GM04504 (cell line): ENCODE results near the gene RPAIN.
A peak's percentile ranks its signal among the peaks of the same experiment; 100 is the strongest.

Experiments
- DNase-seq: peaks from one replicate; pipeline ENCODE4 v3.0.0-alpha.2; 2012; ENCODE audit warnings: low read depth

RPAIN gene, protein sequence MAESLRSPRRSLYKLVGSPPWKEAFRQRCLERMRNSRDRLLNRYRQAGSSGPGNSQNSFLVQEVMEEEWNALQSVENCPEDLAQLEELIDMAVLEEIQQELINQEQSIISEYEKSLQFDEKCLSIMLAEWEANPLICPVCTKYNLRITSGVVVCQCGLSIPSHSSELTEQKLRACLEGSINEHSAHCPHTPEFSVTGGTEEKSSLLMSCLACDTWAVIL

DNA sequence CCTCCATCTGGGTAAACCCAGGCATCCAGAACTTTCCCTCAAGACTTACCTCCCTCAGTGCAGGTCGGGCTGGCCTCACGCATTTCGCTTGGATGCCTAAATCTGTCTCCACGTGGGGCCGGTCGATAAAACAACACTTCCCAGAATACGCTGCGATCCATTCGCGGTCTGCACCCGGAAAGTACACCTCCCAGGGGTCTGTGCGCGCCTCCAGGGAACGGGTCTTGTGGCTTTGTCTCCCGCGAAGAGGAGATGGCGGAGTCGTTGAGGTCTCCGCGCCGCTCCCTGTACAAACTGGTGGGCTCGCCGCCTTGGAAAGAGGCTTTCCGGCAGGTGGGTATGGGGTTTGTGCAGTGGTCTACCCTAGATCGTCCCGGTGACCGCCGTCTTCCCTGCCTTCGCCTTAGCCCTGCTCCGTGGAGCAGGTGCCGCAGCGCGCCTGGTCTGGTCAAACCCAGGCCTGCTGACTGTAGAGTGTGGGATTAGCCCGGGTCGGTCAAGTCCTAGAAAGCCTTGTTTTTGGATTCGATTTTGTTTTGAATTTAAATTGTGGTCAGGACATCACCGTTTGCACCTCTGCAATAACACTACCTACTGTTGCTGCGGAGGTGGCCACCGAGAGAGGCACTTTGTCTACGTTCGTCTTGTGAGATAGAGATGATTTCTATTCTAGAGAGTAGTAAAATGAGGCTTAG, at the start of gene RPAIN:
Gene RPAIN, plus strand, starts transcription at position 224 of the 695 bp plus-strand sequence. Its CDS starts 29 bp downstream, at position 253.
- DNase-seq = peak; percentile 56

GRCh38 chr17:5370411-5370810, 49.6 kb upstream of the RPAIN start:
- DNase-seq = no peak

- no peak for DNase-seq
Measured at GRCh38 chr17:5373112-5373511, 46.9 kb upstream of the RPAIN start.

DNA sequence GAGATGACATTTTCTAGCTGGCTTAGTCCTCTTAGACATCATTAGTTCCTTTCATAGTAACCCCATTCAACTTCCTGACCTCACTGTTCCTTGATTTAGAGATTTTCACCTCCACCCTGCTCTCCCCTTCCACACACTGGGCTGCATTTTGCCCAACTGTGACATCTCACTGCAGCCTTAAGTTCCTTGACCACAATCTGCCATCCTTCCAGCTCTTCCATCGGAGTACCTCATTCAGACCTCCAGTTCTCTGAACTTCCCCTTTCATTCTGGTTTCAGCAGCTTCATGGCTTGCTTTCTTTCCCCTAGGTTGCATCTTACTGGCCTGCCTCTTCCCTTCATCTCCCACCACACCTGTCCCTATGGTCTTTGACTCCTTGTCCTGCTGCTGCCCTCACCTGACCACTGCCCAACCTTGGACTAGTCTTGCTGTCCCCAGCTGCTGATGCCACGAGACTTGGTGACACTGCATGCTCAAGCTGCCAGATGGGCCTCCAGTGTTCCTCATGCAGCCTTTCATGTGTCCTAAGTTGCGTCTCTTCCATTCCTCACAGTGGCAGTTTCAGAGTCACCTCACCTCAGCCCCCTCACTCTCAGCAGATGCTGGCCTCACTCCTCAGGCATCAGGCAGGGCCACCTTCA, 41.3 kb upstream of the RPAIN start:
- no peak for DNase-seq

DNA sequence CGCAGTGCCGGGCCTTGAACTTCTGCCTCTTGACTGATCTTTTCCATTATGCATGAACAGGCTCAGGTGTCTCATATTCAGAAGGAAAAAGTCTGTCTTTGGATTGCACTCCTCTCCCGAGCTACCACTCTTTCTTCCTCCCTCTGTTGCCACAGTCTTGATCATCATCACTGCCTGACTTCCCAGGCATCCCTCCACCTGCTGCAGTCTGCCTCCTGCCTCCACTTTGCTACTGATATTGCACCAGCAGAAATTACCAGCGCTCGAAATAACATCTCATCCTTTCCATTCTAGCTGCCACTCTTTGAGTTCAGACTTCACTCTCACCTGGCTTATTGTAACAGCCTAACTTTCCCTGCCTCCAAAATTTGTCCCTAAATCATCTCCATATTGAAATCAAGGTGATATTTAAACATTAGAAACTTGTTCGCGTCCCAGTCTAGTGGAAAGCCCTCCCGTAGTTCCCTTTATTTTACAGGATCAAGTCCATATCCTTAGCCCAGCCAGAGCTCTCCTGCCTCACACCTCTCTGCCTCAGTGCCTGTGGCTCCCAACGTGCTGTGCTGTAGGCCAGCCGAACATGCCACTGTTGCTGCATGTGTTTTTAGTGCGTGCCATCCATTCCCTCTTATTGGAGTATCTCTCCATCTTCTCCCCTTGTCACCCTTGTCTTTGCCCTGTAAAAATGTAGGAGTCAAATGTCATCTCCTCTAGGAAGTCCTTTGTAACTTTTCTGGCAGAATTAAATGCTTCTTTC, 40.5 kb upstream of the RPAIN start:
- DNase-seq = no peak

DNA sequence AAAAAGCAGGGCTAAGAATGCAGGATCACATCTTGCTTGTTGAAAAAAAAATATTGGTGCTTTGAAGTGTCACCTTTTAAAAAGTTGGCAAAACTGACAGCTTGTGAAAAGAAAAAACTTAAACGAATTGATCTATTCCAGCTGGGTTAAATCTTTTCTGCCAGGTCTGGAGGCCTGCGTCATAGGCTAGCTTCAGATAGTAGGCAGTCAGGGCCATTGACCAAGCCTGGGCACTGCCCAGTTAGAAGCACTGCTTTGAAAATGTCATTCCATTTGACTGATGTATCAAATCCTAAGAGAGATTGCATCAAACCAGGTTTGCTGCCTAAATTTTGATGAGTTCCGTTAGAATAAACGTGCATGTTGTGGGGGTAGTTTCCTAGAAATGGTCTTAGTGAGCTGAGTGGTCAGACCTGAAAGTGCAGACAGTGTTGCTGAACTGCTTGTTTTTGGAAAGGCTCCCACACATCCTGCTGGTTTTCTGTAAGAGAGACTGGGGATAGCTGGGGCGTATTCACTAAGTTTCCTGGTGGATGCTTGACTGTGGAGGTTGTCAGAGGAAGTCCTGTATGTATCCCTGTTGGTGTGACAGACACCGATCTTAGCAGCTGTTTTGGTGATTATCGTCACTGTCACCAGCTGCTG, 39.4 kb upstream of the RPAIN start:
- DNase-seq = no peak

GRCh38 chr17:5381542-5381941, 38.4 kb upstream of the RPAIN start:
- DNase-seq = no peak

DNA sequence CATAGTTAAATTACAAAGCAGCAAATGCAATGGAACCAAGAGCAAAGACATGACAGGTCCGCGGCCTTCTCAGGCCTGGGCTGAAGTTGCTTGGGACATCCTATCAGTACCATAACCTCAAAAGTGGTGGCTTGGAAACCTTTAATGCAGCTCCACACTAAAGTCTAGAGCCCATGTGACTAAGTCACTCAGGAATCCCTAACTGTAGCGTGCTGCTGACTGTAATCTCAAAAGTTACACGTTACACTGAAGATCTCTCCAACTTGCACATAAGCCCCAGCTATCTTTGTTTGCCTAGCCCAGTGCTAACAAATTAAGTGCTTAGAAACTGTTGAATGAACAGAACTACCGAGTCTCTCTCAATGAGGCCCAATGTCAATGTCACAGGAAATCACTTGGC, 28.3 kb upstream of the RPAIN start:
- no peak for DNase-seq

DNA sequence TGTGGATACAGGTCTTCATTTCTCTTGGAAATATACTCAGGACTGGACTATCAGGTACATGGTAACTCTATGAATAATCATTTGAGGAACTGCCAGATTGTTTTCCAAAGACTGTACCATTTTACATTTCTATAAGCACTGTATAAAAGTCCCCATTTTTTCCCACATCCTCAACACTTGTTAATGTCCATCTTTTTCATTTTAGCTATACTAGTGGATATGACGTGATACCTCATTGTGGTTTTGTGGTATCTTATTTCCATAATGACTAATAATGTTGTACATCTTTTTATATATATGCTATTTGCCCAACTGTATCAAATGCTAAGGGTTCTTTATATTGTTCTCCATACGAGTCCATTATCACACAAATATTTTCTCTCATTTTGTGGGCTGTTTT, 23.4 kb upstream of the RPAIN start:
- DNase-seq = no peak

GRCh38 chr17:5399767-5400166, 20.2 kb upstream of the RPAIN start:
- DNase-seq = no peak

- no peak for DNase-seq
Measured at GRCh38 chr17:5405400-5405799, 14.6 kb upstream of the RPAIN start.

DNA sequence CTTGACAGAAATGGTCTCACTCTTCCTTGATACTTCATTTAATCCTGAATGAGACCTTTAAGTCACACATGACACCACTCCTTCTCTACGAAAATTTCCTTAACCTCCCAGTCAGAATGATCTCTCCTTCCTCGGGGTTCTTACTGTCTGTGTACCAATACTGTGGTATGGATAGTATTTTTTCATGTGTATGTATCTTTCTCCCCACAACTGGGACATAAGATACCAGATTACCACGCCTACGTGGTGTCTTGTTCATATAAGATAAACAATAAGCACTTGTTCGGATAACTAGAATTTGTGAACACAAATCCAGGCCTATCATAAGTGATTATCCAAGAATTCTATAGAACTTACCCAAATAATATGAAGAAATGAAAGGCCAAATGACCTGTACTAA, 11.8 kb upstream of the RPAIN start:
- no peak for DNase-seq

DNA sequence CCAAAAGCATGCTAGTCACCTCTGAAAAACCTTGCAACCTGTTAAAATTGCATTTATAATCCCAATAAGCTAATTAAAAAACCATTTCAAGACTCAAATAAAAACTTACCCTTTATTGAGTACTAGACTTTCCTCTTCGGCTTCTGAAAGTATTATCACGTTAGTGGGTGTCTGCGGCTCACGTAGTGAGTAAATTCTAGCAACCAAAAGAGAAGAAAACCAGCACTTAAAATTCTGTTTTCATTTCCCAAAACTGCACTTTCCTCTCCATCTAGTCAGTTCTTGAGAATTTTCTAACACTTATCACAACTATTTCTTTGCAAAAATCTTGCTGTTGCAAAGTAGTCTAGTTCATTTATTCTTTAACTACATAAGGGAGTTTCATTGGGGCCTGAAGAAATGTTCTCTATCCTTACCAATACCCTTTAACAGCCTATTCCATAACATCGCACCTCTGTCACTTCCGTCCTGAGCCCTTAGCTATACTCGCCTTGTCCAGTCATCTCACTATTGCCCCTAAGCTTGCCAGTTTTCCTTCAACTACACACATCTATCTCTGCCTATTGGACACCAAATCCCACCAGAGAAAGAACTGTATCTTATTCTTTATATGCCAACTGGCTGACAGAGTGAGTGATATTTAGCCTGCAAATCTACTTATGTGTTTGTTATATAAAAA, 9.2 kb upstream of the RPAIN start:
- DNase-seq = no peak

DNA sequence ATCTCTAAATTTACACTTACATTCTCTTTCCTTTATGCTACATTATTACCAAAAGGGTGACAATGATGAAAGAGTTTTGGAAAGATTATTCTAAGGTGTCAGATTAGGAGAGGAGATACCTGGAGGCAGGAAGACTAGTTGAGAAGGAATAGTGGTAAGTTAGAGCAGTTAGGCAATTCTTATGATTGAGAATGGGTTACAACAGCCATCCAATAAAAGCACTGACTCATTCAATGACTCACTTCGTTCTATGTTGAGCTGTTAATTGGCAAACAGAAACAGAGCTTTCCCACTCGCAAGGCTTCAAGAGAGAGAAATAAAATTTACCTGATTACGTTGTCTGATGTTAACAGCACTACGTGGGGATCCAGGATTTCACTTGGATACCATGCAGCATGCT, 6.3 kb upstream of the RPAIN start:
- DNase-seq = peak; percentile 86

GRCh38 chr17:5416901-5417300, 3.1 kb upstream of the RPAIN start:
- no peak for DNase-seq

GRCh38 chr17:5418858-5419355, 1.1 kb upstream of the RPAIN start:
- DNase-seq = no peak

- DNase-seq = peak; percentile 90
Measured at GRCh38 chr17:5419356-5419958, 525 bp upstream of the RPAIN start, which contains the start of gene NUP88. Gene NUP88, minus strand, starts transcription at chr17:5419662. Its CDS starts 12 bp downstream, at chr17:5419650.

GRCh38 chr17:5422505-5422904, 2.5 kb downstream of the RPAIN start:
- peak; percentile 46 for DNase-seq

DNA sequence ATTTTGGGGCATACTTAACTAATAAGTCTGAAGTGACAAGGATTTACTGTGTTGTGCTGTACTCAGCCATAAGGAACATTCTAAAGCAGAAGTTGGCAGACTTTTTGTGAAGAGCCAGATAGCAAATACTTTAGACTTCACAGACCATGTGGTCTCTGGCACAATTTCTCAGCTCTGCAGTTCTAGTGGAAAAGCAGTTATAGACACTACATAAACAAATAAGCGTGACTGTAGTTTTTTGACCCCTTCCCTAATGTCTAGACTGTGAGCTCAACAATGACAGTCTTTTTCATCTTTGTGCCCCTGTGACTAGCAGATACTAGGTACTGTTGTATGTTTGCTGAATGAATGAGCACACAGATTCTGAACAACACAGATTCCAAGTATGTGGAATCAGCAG, 4.9 kb downstream of the RPAIN start:
- no peak for DNase-seq

- no peak for DNase-seq
Measured at GRCh38 chr17:5425826-5426225, 5.8 kb downstream of the RPAIN start.
